Ascending aorta (tissue), 2 donors: ENCODE data around the gene MMS22L. TPM values are rescaled to one million over a fixed set of nuclear protein-coding genes. Genes with fewer than 3 reads are reported as not detected.

Source experiments
- DNase-seq, 2 donors: peaks; one replicate each; pipeline ENCODE4 v3.0.0-alpha.2; 2019; ENCODE audit warnings: low spot score in 2 of 2
- H3K27ac ChIP-seq, 2 donors: fragments of 200-600 bp; sonication (generic); one replicate each; pipeline ENCODE4 v1.5.1; 2016 to 2017; ENCODE audit warnings: mild to moderate bottlenecking in 1 of 2
- H3K27me3 ChIP-seq: fragments of 200-600 bp; sonication (generic); one replicate; pipeline ENCODE4 v1.5.1; 2017
- H3K36me3 ChIP-seq, 2 donors: fragments of 200-600 bp; sonication (generic); one replicate each; pipeline ENCODE4 v1.5.1; 2016
- H3K4me1 ChIP-seq, 2 donors: fragments of 200-600 bp; sonication (generic); one replicate each; pipeline ENCODE4 v1.5.1; 2016 to 2017; ENCODE audit warnings: mild to moderate bottlenecking in 1 of 2
- H3K4me3 ChIP-seq, 2 donors: fragments of 200-600 bp; sonication (generic); one replicate each; pipeline ENCODE4 v1.5.1; 2016 to 2017; ENCODE audit warnings: mild to moderate bottlenecking in 1 of 2
- H3K9me3 ChIP-seq, 2 donors: fragments of 200-600 bp; sonication (generic); one replicate each; pipeline ENCODE4 v1.5.1; 2016
- CTCF ChIP-seq, 3 experiments: fragments of 200-600 bp in 2 of 3; fragments of 450-650 bp in 1 of 3; sonication (generic) in 2 of 3; IDR thresholded peaks; one replicate each; pipeline ENCODE4 v1.5.1; 2016 to 2019; ENCODE audit warnings: antibody characterized with exemption in 3 of 3, mild to moderate bottlenecking in 1 of 3, moderate library complexity in 1 of 3
- intact Hi-C: fragments of 100-400 bp; cut with DNase I; formaldehyde crosslinking; loops from one replicate; pipeline ENCODE4 v1.15.1; 2023
- total RNA-seq: library from RNA; depleted of rRNA; stranded (reverse); fragments of >200 nt; gene quantifications from one replicate; pipeline ENCODE4 v1.1.0, GENCODE V29; 2016

MMS22L gene
- total RNA-seq, 1 donor from 2014 or later = 21.9 TPM

GRCh38 chr6:97123112-97123511, 159.9 kb downstream of the MMS22L start:
- DNase-seq = no peak
- Histone ChIP-seq H3K4me1 (no peaks in the 10 kb centered on the region), H3K9me3 (no peaks in the 10 kb centered on the region), H3K4me3 (no peak overlapping the region), H3K36me3 (no peaks in the 10 kb centered on the region), H3K27me3 (no peaks in the 10 kb centered on the region), H3K27ac (no peak overlapping the region)
- TF ChIP-seq CTCF (IDR thresholded peaks at IDR 0.05) = no peak
- intact Hi-C loops = no loop called here

GRCh38 chr6:97120511-97120910, 162.5 kb downstream of the MMS22L start:
- no peaks in the 10 kb centered on the region for H3K27me3 ChIP-seq
- no peaks in the 10 kb centered on the region for H3K4me1 ChIP-seq
- intact Hi-C loops = no loop called here
- no peak overlapping the region for H3K4me3 ChIP-seq
- no peaks in the 10 kb centered on the region for H3K9me3 ChIP-seq
- TF ChIP-seq CTCF (IDR thresholded peaks at IDR 0.05) = no peak
- no peak for DNase-seq
- H3K27ac ChIP-seq = no peak overlapping the region
- no peaks in the 10 kb centered on the region for H3K36me3 ChIP-seq

- H3K4me3 ChIP-seq = no peak overlapping the region
- no peak overlapping the region for H3K27ac ChIP-seq
- intact Hi-C loops = no loop called here
- peaks cover 0 to 4% of the 10 kb centered on the region in 2 donors for H3K9me3 ChIP-seq
- H3K36me3 ChIP-seq = peaks cover 0 to 3% of the 10 kb centered on the region in 2 donors
- no peak for DNase-seq
- TF ChIP-seq CTCF (IDR thresholded peaks at IDR 0.05) = no peak
- H3K27me3 ChIP-seq = no peaks in the 10 kb centered on the region
- H3K4me1 ChIP-seq = no peaks in the 10 kb centered on the region
These were observed 168.4 kb downstream of the MMS22L start for GRCh38 chr6:97114645-97115044.

- Histone ChIP-seq H3K4me1 (no peaks in the 10 kb centered on the region), H3K27me3 (no peaks in the 10 kb centered on the region), H3K36me3 (peaks cover 0 to 3% of the 10 kb centered on the region in 2 donors), H3K4me3 (no peak overlapping the region), H3K9me3 (peaks cover 0 to 4% of the 10 kb centered on the region in 2 donors), H3K27ac (no peak overlapping the region)
- intact Hi-C loops = no loop called here
- TF ChIP-seq CTCF (IDR thresholded peaks at IDR 0.05) = no peak
- DNase-seq = no peak
These were observed 169.8 kb downstream of the MMS22L start for GRCh38 chr6:97113170-97113569.

- Histone ChIP-seq H3K36me3 (peaks cover 0 to 3% of the 10 kb centered on the region in 2 donors), H3K4me3 (no peak overlapping the region), H3K4me1 (no peaks in the 10 kb centered on the region), H3K27me3 (no peaks in the 10 kb centered on the region), H3K27ac (no peak overlapping the region), H3K9me3 (peaks cover 0 to 4% of the 10 kb centered on the region in 2 donors)
- no peak for DNase-seq
- TF ChIP-seq CTCF (IDR thresholded peaks at IDR 0.05) = no peak
- intact Hi-C loops = no loop called here
These were observed 171.8 kb downstream of the MMS22L start for GRCh38 chr6:97111243-97111642.

GRCh38 chr6:97110626-97111025, 172.4 kb downstream of the MMS22L start:
- no peaks in the 10 kb centered on the region for H3K4me1 ChIP-seq
- H3K36me3 ChIP-seq = peaks cover 0 to 3% of the 10 kb centered on the region in 2 donors
- H3K27me3 ChIP-seq = no peaks in the 10 kb centered on the region
- H3K4me3 ChIP-seq = no peak overlapping the region
- TF ChIP-seq CTCF (IDR thresholded peaks at IDR 0.05) = no peak
- H3K9me3 ChIP-seq = peaks cover 0 to 4% of the 10 kb centered on the region in 2 donors
- intact Hi-C loops = no loop called here
- H3K27ac ChIP-seq = no peak overlapping the region
- no peak for DNase-seq
